Measurements from ENCODE around the gene PLEKHG5.

Gene PLEKHG5

DNA sequence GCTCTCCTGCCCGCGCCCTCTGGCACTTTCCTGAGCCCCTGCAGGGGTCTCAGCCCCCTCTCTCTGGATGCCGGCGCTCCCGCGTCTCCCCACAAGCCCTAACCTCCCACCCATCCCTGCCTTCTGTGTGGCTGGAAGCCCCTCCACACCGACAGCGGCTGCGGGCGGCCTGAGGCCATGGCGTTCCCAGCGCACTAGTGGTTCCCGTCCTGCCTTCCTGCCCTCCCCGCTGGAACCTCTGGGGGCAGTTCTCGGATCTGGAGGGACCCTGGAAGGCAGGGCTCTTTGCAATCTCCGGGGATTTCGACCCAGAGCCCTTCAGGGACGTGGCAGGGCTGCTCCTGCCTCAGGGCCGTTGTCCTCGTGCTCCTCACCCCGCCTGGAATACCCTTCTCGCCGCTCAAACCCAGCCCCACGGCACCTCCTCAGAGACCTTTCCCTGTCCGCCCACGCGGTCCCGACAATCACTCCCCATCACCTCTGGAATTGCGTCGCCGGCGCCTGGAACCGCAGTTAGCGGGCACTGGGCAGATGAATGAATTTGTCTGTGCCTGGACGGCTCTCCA is 67.4 kb downstream of the PLEKHG5 start:
- TF ChIP-seq, protein P1, sequence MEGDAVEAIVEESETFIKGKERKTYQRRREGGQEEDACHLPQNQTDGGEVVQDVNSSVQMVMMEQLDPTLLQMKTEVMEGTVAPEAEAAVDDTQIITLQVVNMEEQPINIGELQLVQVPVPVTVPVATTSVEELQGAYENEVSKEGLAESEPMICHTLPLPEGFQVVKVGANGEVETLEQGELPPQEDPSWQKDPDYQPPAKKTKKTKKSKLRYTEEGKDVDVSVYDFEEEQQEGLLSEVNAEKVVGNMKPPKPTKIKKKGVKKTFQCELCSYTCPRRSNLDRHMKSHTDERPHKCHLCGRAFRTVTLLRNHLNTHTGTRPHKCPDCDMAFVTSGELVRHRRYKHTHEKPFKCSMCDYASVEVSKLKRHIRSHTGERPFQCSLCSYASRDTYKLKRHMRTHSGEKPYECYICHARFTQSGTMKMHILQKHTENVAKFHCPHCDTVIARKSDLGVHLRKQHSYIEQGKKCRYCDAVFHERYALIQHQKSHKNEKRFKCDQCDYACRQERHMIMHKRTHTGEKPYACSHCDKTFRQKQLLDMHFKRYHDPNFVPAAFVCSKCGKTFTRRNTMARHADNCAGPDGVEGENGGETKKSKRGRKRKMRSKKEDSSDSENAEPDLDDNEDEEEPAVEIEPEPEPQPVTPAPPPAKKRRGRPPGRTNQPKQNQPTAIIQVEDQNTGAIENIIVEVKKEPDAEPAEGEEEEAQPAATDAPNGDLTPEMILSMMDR (IDR thresholded peaks at IDR 0.05; ENCODE audit: insufficient read depth, low read length, missing control alignments) = no peak
- H3K4me3 ChIP-seq (ENCODE audit: low read depth, low read length) = no peak overlapping the region
- POLR2A ChIA-PET = no interaction called here
- DNase-seq (ENCODE audit: low read depth, low spot score) = no peak
- CTCF ChIA-PET = interaction anchor here (0.8 to 3.1 kb wide), 8 partner anchors 9 to 178 kb away, joined by 3 to 31 read pairs (median 7); no protein-coding TSS in a partner anchor

DNA sequence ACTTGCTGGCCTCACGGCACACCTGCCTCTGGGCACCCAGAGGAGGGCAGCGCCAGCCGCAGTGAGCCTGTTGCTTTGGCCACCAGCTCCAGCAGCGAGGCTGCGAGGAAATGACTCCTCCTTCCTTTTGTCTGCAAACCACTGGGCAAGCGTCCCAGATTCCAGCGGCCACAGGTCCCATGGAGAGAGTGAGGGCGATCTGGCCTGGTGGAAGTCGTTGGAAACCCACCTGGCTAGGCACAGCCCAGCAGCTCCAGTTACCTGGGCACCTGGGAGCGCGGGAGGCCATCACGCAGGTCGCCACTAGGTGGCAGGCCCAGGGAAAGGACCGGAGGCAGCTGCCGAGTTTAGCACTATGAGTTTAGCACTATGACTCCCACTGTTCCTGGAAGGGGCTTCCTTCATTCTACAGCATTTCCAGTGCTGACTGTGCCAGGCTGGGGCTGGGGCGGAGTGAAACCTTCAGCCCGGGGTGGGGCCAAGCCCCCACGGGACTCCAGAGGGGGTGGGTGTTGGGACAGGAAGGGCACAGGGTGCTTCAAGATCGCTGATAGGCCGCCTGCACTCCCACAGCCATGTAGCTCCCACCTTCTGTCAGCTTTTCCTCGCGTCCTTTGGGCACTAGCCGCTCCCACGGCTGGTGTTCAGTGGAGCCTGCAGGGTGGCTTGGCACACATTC is 68.0 kb downstream of the PLEKHG5 start:
- no peak for DNase-seq (ENCODE audit: low read depth, low spot score)
- TF ChIP-seq, protein P1 (IDR thresholded peaks at IDR 0.05; ENCODE audit: insufficient read depth, low read length, missing control alignments) = peak; percentile 72
- CTCF ChIA-PET = interaction anchor here (0.7 to 3.1 kb wide), 9 partner anchors 9 to 344 kb away, joined by 3 to 31 read pairs (median 5); no protein-coding TSS in a partner anchor
- no peak overlapping the region for H3K4me3 ChIP-seq (ENCODE audit: low read depth, low read length)
- POLR2A ChIA-PET = no interaction called here

DNA sequence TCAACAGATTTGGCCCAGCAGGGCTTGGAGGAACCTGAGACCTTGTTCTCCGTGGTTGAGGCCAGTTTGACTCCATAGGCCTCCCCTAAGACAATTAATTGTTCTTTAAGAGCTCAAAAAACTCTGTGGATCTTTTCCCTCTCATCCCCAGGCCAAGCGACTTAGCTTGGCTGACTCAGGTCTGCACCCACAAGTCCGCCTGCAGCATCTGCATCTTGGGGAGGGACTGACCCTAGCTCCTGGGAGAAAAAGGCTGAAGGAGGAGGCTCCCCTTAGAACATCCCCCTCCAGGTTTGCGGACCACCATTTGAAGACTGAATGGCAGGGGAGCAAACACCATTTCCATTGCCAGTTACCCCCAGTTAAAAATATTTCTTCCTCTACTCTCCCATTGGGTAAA is 70.2 kb downstream of the PLEKHG5 start:
- DNase-seq (ENCODE audit: low read depth, low spot score) = no peak
- ChIA-PET POLR2A (no interaction called here), CTCF (interaction anchor here (1.1 to 3.1 kb wide), 6 partner anchors 17 to 175 kb away, joined by 3 to 31 read pairs (median 4); no protein-coding TSS in a partner anchor)
- no peak overlapping the region for H3K4me3 ChIP-seq (ENCODE audit: low read depth, low read length)
- TF ChIP-seq, protein P1 (IDR thresholded peaks at IDR 0.05; ENCODE audit: insufficient read depth, low read length, missing control alignments) = no peak

DNA sequence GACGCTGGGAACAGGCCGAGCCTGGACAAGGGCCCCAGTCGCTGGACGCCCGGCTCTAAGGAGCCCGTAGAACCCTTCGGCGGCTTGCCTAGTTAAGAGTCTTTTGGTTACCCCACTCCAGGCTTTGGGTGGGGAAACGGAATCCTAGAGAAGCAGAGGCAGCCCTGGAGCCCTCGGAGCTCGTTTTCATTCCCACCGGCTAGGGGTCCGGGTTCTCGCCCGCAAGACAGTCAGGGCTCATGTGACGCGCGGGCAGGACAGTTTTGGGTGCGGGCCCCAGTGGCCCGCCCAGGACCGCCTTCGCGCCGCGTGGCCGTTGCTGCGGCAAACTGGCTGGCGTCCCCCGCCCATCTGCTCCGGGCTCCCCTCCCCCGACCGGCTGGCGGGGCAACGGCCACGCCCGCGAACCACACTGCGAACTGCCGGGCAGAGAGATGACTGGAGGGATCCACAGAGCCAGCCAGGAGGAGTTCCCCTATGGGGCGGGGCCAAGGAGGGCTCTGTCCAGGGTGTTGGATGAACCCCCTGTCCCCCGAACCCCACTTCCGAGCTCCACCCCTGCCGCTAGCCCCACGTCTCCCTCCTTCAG is 70.9 kb downstream of the PLEKHG5 start:
- ChIA-PET POLR2A (no interaction called here), CTCF (interaction anchor here (0.9 to 4.7 kb wide), 10 partner anchors 9 to 174 kb away, joined by 3 to 37 read pairs (median 4); no protein-coding TSS in a partner anchor)
- TF ChIP-seq, protein P1 (IDR thresholded peaks at IDR 0.05; ENCODE audit: insufficient read depth, low read length, missing control alignments) = no peak
- no peak overlapping the region for H3K4me3 ChIP-seq (ENCODE audit: low read depth, low read length)
- no peak for DNase-seq (ENCODE audit: low read depth, low spot score)

DNA sequence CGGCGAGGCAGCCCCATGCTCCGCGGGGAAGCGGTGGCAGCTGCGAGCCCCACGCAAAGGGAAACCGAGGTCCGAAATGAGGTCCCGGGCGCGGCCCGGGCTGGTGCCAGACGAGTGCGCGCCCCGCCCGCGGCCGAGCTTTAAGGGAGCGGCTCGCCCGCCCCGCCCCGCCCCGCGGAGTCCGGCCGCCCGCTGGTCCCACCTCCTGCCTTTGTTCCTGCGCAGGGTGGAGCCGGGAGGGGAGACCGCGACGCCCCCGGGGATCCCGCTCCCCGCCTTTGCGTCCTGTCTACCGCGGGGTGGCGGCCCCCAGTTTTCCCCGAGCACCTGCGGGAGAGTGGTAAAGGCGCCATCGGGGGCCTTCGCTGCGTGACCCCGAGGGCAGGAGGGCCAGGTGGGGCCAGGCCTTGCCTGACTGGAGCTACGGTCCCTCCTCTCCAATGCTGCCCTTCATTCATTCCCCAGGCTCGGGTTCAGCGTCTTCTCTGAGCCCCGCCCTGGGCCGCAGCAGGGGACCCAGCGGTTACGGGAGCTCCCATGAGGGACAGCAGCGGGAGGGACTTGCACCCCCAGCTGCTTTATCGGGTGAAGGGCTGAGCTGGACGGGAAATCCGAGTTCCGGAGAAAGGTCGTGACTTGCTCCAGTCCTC is 71.5 kb downstream of the PLEKHG5 start, which contains the start of gene HES2:
Gene HES2 (minus strand): TSS at position 116 of the 650 bp plus-strand sequence. CDS start 99 bp downstream, at position 17.
- no peak within 1 kb of the TSS for H3K4me3 ChIP-seq (ENCODE audit: low read depth, low read length)
- ChIA-PET CTCF (interaction anchor here (0.9 to 4.7 kb wide), 9 partner anchors 8 to 71 kb away, joined by 3 to 37 read pairs (median 4); no protein-coding TSS in a partner anchor), POLR2A (no interaction called here)
- DNase-seq (ENCODE audit: low read depth, low spot score) = no peak
- TF ChIP-seq, protein P1 (IDR thresholded peaks at IDR 0.05; ENCODE audit: insufficient read depth, low read length, missing control alignments) = no peak
